ENCODE measurements around the gene ST7. TPM values are rescaled to one million over a fixed set of nuclear protein-coding genes. Genes with fewer than 3 reads are reported as not detected.

The ST7 gene
- total RNA-seq, 2 experiments from 2014 or later, result 9.6 to 10.7 TPM

- BruUV-seq (replicated peaks), result no TSS peak
- ChIA-PET POLR2A (no interaction called here), CTCF (ENCODE audit: unreplicated experiment) (no interaction called here)
- Histone ChIP-seq H3K9me2 (ENCODE audit: insufficient read depth, low read length) (no peaks in the 10 kb centered on the region), H3K4me2 (ENCODE audit: low read length) (no peak overlapping the region), H3K79me2 (ENCODE audit: insufficient read depth, low read depth, low read length) (no peaks in the 10 kb centered on the region), H3K9me3 (ENCODE audit: low read length) (no peaks in the 10 kb centered on the region), H4K20me1 (ENCODE audit: insufficient read depth, low read length) (peaks cover 12% of the 10 kb centered on the region; the same call in 1 of the 2 replicates), H3K36me3 (ENCODE audit: insufficient read depth, low read length) (no peaks in the 10 kb centered on the region), H3K4me1 (ENCODE audit: insufficient read depth, low read length, poor library complexity, severe bottlenecking) (no peaks in the 10 kb centered on the region), H2AFZ (ENCODE audit: low read length) (no peak overlapping the region), H3K4me3 (ENCODE audit: low read depth, low read length, poor library complexity, severe bottlenecking) (no peak overlapping the region), H3K27ac (ENCODE audit: low read depth, low read length, poor library complexity, severe bottlenecking) (no peak overlapping the region)
- no peak for DNase-seq (ENCODE audit: low spot score)
- TF ChIP-seq CTCF (conservative IDR thresholded peaks at IDR 0.05; ENCODE audit: low read length) (no peak), EZH2phosphoT487 (IDR thresholded peaks at IDR 0.05; ENCODE audit: borderline replicate concordance, low read depth, low read length) (no peak)
- intact Hi-C loops (cut with micrococcal nuclease; ENCODE audit: unreplicated experiment), result no loop called here
Measured at GRCh38 chr7:117010375-117011133, 57.3 kb downstream of the ST7 start.

DNA sequence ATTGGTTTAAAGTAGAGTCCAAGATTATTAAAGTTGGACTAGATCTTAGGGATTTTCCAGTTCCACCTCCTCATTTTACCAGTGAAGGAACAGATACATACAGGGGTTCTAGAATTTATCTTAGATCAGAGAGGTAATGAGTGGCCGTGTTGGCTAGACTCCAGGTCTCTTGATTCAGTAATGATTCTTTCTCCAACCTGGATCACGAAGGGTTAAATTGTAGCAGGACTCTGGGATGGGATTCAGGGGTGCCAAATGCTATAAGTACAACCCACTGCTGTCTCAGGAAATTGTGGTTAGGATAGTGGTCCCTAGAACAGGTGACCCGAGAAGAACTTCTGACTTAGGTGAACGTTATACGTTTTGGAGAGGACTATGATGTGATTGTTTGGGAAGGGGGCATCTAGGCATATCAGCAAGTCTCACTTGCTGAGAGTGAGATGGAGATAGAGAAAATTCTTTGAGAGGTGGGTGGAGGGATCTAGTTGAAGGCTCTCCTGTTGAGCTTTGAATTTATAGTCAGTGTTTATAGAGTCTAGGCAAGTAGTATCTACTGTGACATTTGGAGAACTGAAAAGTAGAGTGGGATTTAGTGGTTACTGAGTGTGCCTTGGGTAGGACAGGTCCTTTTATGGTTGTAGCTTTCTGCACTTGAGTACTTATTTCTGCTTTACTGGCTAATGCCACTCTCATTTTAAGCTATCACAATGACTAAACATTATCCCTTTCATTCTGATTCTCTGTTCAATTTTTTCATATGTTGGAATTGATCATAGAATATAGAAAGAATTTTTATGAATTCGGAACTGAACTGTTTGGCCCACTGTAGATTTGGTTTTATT is 58.3 kb downstream of the ST7 start:
- Histone ChIP-seq H3K4me2 (ENCODE audit: low read length) (no peak overlapping the region), H3K27ac (ENCODE audit: low read depth, low read length, poor library complexity, severe bottlenecking) (no peak overlapping the region), H3K9me3 (ENCODE audit: low read length) (no peaks in the 10 kb centered on the region), H3K9me2 (ENCODE audit: insufficient read depth, low read length) (no peaks in the 10 kb centered on the region), H4K20me1 (ENCODE audit: insufficient read depth, low read length) (peaks cover 12% of the 10 kb centered on the region; the same call in 1 of the 2 replicates), H3K36me3 (ENCODE audit: insufficient read depth, low read length) (no peaks in the 10 kb centered on the region), H3K4me1 (ENCODE audit: insufficient read depth, low read length, poor library complexity, severe bottlenecking) (no peaks in the 10 kb centered on the region), H3K4me3 (ENCODE audit: low read depth, low read length, poor library complexity, severe bottlenecking) (no peak overlapping the region), H3K79me2 (ENCODE audit: insufficient read depth, low read depth, low read length) (no peaks in the 10 kb centered on the region), H2AFZ (ENCODE audit: low read length) (no peak overlapping the region)
- intact Hi-C loops (cut with micrococcal nuclease; ENCODE audit: unreplicated experiment), result no loop called here
- TF ChIP-seq CTCF (conservative IDR thresholded peaks at IDR 0.05; ENCODE audit: low read length) (no peak), EZH2phosphoT487 (IDR thresholded peaks at IDR 0.05; ENCODE audit: borderline replicate concordance, low read depth, low read length) (no peak)
- no peak for DNase-seq (ENCODE audit: low spot score)
- CTCF ChIA-PET (ENCODE audit: unreplicated experiment), result no interaction called here
- POLR2A ChIA-PET, result interaction anchor here (0.5 to 1.5 kb wide), 4 partner anchors 11 to 21 kb away, joined by 3 to 6 read pairs (median 4); no protein-coding TSS in a partner anchor
- no TSS peak for BruUV-seq (replicated peaks)

All from OCI-LY7 (cell line).